Pancreas (tissue), 10 donors: ENCODE results near the gene ATP2A1. TPM values are rescaled to one million over a fixed set of nuclear protein-coding genes. Genes with fewer than 3 reads are reported as not detected.
"Not testable (repeated sequence)": the region's sequence is repeated elsewhere in the genome, so short reads cannot be mapped to it uniquely, and the experiment has no call there.

Source experiments
- ATAC-seq, 4 donors: fragments of 200-7000 bp; cut with Tn5 transposase; one replicate each; pipeline versions ENCODE4 v1.8.0 to v1.9.1; 2020; ENCODE audit warnings: mild to moderate bottlenecking in 4 of 4, moderate library complexity in 4 of 4
- DNase-seq, 6 donors: peaks; one replicate each; pipeline ENCODE4 v3.0.0-alpha.2; 2020
- FAIRE-seq: peaks from 2 replicates; lab custom pipeline; 2012; peaks lifted over from hg19 to GRCh38; lab: Jason Lieb, UNC
- H3K27ac ChIP-seq, 4 donors: fragments of 200-600 bp; sonication (generic); 1 replicate in 3 of 4; 2 replicates in 1 of 4; pipeline versions ENCODE4 v1.5.0 to v1.8.0; 2020
- H3K27me3 ChIP-seq, 4 donors: fragments of 200-600 bp; one replicate each; pipeline ENCODE4 v1.8.0; 2021
- H3K36me3 ChIP-seq, 3 donors: fragments of 200-600 bp; sonication (generic) in 1 of 3; one replicate each; pipeline versions ENCODE4 v1.5.0 to v1.8.0; 2020 to 2021
- H3K4me1 ChIP-seq, 3 donors: fragments of 200-600 bp; one replicate each; pipeline ENCODE4 v1.8.0; 2021
- H3K4me3 ChIP-seq, 4 donors: fragments of 200-600 bp; sonication (generic) in 2 of 4; one replicate each; pipeline versions ENCODE4 v1.5.0 to v1.8.0; 2020 to 2021
- H3K9me3 ChIP-seq, 4 donors: fragments of 200-600 bp; one replicate each; pipeline ENCODE4 v1.8.0; 2021
- CTCF ChIP-seq, 4 donors: fragments of 200-600 bp; sonication (generic) in 3 of 4; IDR thresholded peaks; one replicate each; pipeline versions ENCODE4 v1.5.0 to v1.8.0; 2021; ENCODE audit warnings: antibody characterized with exemption in 4 of 4
- WGBS, 2 donors: extraction: QIAGEN DNeasy Blood & Tissue Kit; methylation state at CpG; one replicate each; pipeline ENCODE4 v1.1.7; 2013; 5-methylcytosine and 5-hydroxymethylcytosine counted together
- intact Hi-C, 3 donors: fragments of 100-400 bp; cut with DNase I; formaldehyde crosslinking; loops; one replicate each; pipeline versions ENCODE4 v1.11.1 to v1.14.2; 2022
- polyA plus RNA-seq, 2 donors: library from polyadenylated mRNA; stranded (reverse); fragments of 200-250 nt; gene quantifications; one replicate each; pipeline ENCODE4 v1.2.3, GENCODE V29; 2013
- total RNA-seq, 6 donors: library from RNA; stranded (reverse); fragmentation: NEBNext Ultra II Directional in 4 of 6; extraction: Animal tissue kit (Norgen Biotek cat#: 25700) in 4 of 6; gene quantifications; one replicate each; pipeline versions ENCODE4 v1.2.1 to v1.2.4, GENCODE V29; 2021 to 2023
- donor health status: healthy with polysubstance abuse.
- donor health status: DM: no; HTN: no; CAD: no; lungs with moderate emphysema.
- donor health status: DM: no; HTN: no; CAD: no.
- donor health status: control.
- donor health status: control.
- donor health status: Bipolar disorder and iron deficiency.
- donor health status: DM: yes; HTN: yes; CAD: no.
- donor health status: DM: no; HTN: no; CAD: no.
- donor health status: DM: no; HTN: no; CAD: no.
- donor health status: DM: yes; HTN: yes; CAD: no.

ATP2A1 gene
- total and polyA plus RNA-seq, 8 donors: 0.20 to 0.84 (median 0.35) TPM; not detected in 2

GRCh38 chr16:28865001-28865688 lies 13.1 kb upstream of the ATP2A1 start:
- WGBS, 2 donors: 83 to 86% methylated on average over 12 of the region's 12 CpGs
- H3K36me3 ChIP-seq: peaks cover 0 to 21% (median 19%) of the 10 kb centered on the region in 3 donors
- DNase-seq (no peak), ATAC-seq (no peak), FAIRE-seq (no peak)
- no peak for TF ChIP-seq CTCF (IDR thresholded peaks at IDR 0.05)
- no peaks in the 10 kb centered on the region for H3K27me3 ChIP-seq
- intact Hi-C loops: loop anchor here in 2 of 3 donors (5.0 to 10.0 kb wide), 2 partner anchors 50 to 77 kb away; no protein-coding TSS in a partner anchor
- no peaks in the 10 kb centered on the region for H3K9me3 ChIP-seq
- peaks cover 0 to 10% (median 5%) of the 10 kb centered on the region in 3 donors for H3K4me1 ChIP-seq
- H3K27ac ChIP-seq: no peak overlapping the region
- H3K4me3 ChIP-seq: no peak overlapping the region

GRCh38 chr16:28865722-28866453 lies 12.4 kb upstream of the ATP2A1 start:
- intact Hi-C loops: loop anchor here in 2 of 3 donors (5.0 to 10.0 kb wide), 2 partner anchors 49 to 76 kb away; no protein-coding TSS in a partner anchor
- WGBS, 2 donors: 66 to 69% methylated on average over 32 of the region's 32 CpGs
- Histone ChIP-seq H3K27me3 (no peaks in the 10 kb centered on the region), H3K4me3 (no peak overlapping the region), H3K4me1 (peaks cover 0 to 10% (median 5%) of the 10 kb centered on the region in 3 donors), H3K36me3 (peaks cover 0 to 22% (median 19%) of the 10 kb centered on the region in 3 donors), H3K9me3 (no peaks in the 10 kb centered on the region), H3K27ac (no peak overlapping the region)
- FAIRE-seq: no peak
- no peak for TF ChIP-seq CTCF (IDR thresholded peaks at IDR 0.05)
- no peak for DNase-seq
- ATAC-seq: no peak

- ATAC-seq (no peak), DNase-seq (no peak), FAIRE-seq (no peak)
- intact Hi-C loops: loop anchor here in 2 of 3 donors (5.0 to 10.0 kb wide), 2 partner anchors 48 to 76 kb away; no protein-coding TSS in a partner anchor
- H3K4me1 ChIP-seq: peaks cover 0 to 10% (median 5%) of the 10 kb centered on the region in 3 donors
- H3K27me3 ChIP-seq: no peaks in the 10 kb centered on the region
- no peak overlapping the region for H3K27ac ChIP-seq
- no peaks in the 10 kb centered on the region for H3K9me3 ChIP-seq
- H3K4me3 ChIP-seq: no peak overlapping the region
- WGBS, 2 donors: 80 to 85% methylated on average over 17 of the region's 17 CpGs
- TF ChIP-seq CTCF (IDR thresholded peaks at IDR 0.05): no peak
- peaks cover 0 to 26% (median 19%) of the 10 kb centered on the region in 3 donors for H3K36me3 ChIP-seq
Observed at GRCh38 chr16:28866454-28866804, 11.9 kb upstream of the ATP2A1 start.

GRCh38 chr16:28867241-28867640 lies 11.0 kb upstream of the ATP2A1 start:
- Histone ChIP-seq H3K27me3 (no peaks in the 10 kb centered on the region), H3K4me3 (no peak overlapping the region), H3K27ac (no peak overlapping the region), H3K4me1 (peaks cover 0 to 10% (median 5%) of the 10 kb centered on the region in 3 donors), H3K36me3 (peaks cover 0 to 26% (median 19%) of the 10 kb centered on the region in 3 donors), H3K9me3 (no peaks in the 10 kb centered on the region)
- intact Hi-C loops: loop anchor here in 2 of 3 donors (5.0 to 10.0 kb wide), 2 partner anchors 48 to 75 kb away; no protein-coding TSS in a partner anchor
- FAIRE-seq (no peak), DNase-seq (no peak), ATAC-seq (no peak)
- 87 to 90% methylated on average over 13 of the region's 13 CpGs for WGBS, 2 donors
- no peak for TF ChIP-seq CTCF (IDR thresholded peaks at IDR 0.05)

GRCh38 chr16:28867646-28868045 lies 10.6 kb upstream of the ATP2A1 start:
- DNase-seq, FAIRE-seq, H3K4me3 ChIP-seq, H3K27ac ChIP-seq, ATAC-seq, H3K9me3 ChIP-seq, H3K27me3 ChIP-seq, H3K4me1 ChIP-seq: not testable (repeated sequence)
- intact Hi-C loops: loop anchor here in 2 of 3 donors (5.0 to 10.0 kb wide), 2 partner anchors 47 to 75 kb away; no protein-coding TSS in a partner anchor
- H3K36me3 ChIP-seq: peaks cover 0 to 26% (median 19%) of the 10 kb centered on the region in 3 donors
- WGBS, 2 donors: 89 to 92% methylated on average over 9 of the region's 9 CpGs
